Fibroblast of pulmonary artery (primary cell): ENCODE data around the gene SLC31A2.
"Not testable (repeated sequence)": the region's sequence is repeated elsewhere in the genome, so short reads cannot be mapped to it uniquely, and the experiment has no call there.

ENCODE experiments used
- DNase-seq: peaks from one replicate; pipeline ENCODE4 v3.0.0-alpha.2; 2010; ENCODE audit warnings: low read depth
- H3K4me3 ChIP-seq: replicated peaks from 2 replicates; pipeline ENCODE4 v1.5.1; 2011; ENCODE audit warnings: low read depth, mild to moderate bottlenecking, control low read depth, low read length, moderate library complexity
- CTCF ChIP-seq: IDR thresholded peaks from 2 replicates; pipeline ENCODE4 v1.5.1; 2011; ENCODE audit warnings: mild to moderate bottlenecking, control low read depth, low read length, inconsistent platforms; ENCODE audit errors: missing control alignments

Gene SLC31A2

GRCh38 chr9:113129884-113130283 is 20.9 kb upstream of the SLC31A2 start:
- no peak for DNase-seq
- TF ChIP-seq CTCF: no peak
- no peak overlapping the region for H3K4me3 ChIP-seq

GRCh38 chr9:113131689-113132151 is 19.1 kb upstream of the SLC31A2 start:
- DNase-seq: peak; percentile 59
- no peak overlapping the region for H3K4me3 ChIP-seq
- no peak for TF ChIP-seq CTCF

GRCh38 chr9:113137196-113138168 is 13.3 kb upstream of the SLC31A2 start:
- no peak for DNase-seq
- TF ChIP-seq CTCF: no peak
- no peak overlapping the region for H3K4me3 ChIP-seq

- H3K4me3 ChIP-seq: no peak overlapping the region
- no peak for TF ChIP-seq CTCF
- DNase-seq: no peak
Measured at GRCh38 chr9:113138760-113139159, 12.0 kb upstream of the SLC31A2 start.

GRCh38 chr9:113139225-113139829 is 11.5 kb upstream of the SLC31A2 start:
- DNase-seq: no peak
- no peak for TF ChIP-seq CTCF
- H3K4me3 ChIP-seq: no peak overlapping the region

DNA sequence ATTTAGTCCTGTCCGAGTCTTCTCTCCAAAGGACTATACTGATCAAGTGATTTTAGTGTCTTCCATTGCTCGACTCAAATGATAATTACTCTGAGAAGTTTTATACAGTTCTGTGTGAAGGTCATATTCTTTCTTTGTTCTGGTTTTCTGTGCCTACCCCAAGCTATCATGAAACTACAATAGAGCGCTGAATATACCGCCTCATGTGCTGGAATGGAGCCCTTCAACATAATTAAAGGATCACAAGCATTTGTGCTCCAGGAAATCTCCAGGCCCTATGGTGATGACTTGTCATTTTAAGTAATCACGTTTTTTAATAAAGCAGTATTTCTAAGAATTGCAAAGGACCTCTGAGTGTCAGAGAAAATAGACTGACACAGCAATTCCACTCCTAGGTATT is 10.9 kb upstream of the SLC31A2 start:
- no peak overlapping the region for H3K4me3 ChIP-seq
- TF ChIP-seq CTCF: no peak
- DNase-seq: no peak

- not testable (repeated sequence) for H3K4me3 ChIP-seq, DNase-seq
Measured at GRCh38 chr9:113140896-113141295, 9.9 kb upstream of the SLC31A2 start.
